DMS53 treated with DMSO at 0.1 percent for 48 hours (cell line): ENCODE measurements around the gene CD99.

Source experiments
- DNase-seq: peaks from one replicate; lab custom pipeline; 2025; ENCODE audit not compliant: unreplicated experiment; lab: John Stamatoyannopoulos, UW

CD99 gene

DNA sequence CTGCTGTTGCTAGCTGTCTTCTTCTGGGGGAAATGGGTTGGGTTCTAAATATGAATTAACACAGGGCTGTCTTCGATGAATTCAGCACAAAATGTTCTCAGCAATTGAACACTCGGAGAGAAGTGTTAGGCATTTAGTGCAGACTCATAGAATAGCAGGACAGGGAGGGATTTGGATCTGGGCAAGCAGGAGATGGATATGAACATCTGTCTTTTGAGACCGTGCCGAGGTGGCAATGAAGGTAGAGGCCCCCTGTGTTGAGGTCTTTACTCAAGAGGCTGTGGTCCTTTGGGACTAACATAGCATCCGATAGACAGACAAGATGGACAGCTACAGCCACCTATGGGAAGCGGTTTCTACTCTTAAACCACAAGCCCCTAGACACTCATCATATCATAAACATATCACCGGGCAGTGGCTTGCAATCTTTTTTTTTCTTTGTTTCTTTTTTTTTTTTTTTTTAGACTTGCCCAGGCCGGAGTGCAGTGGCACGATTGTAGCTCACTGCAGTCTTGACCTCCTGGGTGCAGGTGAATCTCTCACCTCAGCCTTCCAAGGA lies 6.7 kb downstream of the CD99 start:
- DNase-seq = no peak

DNA sequence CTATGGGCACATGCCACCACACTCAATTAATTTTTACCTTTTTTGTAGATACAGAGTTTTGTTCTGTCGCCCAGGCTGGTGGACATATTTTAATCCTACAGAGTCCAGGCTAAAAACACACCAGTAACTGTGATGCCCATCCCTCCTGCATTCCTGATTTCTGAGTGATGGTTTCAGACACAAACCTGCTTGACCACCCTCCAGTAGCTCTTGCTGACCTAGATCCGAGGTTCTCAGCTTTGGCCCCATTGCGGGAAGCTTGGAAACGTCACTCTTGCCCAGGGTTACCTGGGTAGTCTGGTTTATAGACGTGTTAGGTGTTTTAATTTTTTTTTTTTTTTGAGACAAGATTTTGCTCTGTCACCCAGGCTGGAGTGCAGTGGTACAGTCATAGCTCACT lies 7.5 kb downstream of the CD99 start:
- DNase-seq = no peak

DNA sequence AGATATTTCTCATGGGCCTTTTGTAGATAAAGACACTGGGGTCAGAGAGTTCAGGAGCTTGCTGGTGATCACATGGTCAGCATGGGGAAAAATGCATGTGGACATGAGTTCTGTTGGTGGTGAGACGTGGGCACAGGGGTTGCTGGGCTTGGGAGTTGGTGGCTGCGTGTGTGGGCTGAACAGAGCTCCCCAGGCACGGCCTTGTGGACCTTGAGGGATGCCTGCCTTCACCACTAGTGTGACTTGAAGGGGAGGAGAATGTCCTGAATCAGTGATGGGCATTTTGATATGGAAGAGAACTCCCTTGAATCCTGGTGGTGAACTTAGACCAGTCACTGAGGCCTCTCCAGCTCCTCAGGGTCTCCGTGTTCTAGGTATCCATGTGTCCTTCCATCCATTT lies 8.9 kb downstream of the CD99 start:
- DNase-seq = no peak

DNA sequence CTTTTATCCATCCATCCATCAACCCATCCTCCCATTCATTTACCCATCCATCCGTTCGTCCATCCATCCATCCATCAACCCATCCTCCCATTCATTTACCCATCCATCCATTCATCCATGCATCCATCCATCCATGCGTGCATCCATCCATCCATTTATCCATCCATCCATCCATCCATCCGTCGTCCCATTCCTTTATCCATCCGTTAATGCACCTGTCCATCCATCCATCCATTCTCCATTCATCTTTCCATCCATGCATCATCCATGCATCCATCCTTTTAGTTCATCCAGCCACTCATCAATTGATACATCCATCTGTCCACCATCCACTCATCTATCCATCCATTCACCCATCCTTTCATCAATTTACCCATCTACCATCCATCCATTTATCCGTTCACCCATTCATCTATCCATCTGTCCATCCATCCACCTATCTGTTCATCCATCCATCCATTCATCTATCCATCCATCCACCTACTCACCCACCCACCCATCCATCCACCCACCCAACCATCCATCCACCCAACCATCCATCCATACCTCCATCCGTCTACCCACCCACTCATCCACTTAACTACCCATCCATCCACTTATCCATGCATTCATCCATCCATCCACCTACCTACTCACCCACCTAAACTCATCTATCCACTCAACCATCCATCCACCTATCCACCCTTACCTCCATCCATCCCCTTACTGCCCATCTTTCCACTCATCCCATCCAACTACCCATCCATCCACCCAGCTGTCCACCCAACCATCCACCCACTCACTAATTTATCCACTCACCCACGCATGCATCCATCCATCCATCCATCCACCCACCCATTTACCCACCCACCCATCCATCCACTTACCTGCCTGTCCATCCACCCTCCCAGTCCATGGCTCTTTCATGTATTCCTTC lies 9.6 kb downstream of the CD99 start:
- no peak for DNase-seq

DNA sequence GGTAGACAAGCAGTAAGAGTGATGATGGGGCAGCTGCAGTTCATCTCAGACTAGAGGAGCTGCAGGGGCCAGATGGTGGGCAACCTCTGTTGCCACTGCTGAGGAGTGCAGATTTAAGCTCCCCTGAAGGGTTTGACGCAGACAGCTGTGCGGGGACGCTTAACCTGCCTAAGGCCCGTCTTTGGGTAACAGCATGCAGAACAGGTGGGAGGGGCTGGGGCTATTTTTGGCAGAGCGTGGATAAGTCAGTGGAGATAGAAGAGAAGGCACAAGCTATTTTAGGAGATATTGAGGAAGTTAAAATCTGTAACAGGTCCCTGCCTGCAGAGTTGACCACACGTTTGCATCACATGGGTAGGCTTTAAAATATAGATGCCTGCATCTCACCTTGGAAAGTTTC lies 10.5 kb downstream of the CD99 start:
- DNase-seq = no peak

DNA sequence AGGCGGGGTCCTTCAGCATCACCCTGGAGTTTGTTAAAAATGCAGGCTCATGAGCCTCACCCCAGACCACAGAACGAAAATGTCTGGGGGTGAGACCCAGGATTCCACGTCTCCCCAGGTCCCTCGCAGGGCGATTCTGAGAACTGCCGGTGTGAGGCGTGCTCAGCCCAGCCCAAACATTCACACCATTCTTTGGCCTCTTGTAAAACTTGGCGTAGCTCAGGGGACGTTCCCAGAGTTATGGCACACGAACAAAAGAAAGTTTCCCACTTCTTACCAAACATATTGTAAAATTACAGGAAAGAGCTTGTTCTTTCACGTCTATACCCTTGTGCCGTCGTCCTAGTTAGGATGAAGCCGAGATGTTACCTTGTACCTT lies 12.9 kb downstream of the CD99 start:
- DNase-seq = no peak

DNA sequence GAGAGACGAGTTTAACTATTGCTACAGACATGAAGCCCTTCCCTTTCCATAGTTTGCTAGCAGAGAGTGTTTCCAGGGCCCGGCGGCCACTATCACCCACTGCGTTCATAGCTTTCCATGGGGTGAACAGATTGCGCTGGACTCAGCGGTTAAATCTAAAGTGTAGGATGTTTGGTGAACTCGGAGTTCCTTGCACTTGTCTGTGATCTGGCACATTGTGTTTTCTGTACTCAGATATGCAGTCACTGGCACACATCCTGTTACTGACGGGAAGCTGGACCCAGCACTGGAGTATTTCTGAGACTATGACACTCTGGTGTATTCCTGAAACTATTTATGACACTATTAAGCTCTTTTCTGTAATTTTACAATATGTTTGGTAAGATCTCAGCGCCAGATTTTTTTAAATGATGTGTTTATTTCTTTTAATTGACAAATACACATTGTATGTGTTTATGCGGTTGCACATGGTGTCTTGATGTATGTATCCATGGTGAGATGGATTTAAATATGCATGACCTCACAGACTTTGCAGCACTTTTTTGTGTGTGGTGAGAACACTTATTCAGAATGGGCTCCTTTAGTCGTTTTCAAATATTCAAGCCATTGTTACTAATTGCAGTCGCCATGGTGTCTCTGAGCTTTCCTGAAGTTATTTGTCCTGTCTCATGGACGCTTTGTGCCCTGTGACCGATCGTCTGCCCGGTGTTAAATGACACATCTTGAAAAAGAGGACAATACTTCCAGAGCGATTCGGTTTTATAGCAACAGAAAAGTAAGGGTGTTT lies 14.1 kb downstream of the CD99 start:
- DNase-seq = no peak

DNA sequence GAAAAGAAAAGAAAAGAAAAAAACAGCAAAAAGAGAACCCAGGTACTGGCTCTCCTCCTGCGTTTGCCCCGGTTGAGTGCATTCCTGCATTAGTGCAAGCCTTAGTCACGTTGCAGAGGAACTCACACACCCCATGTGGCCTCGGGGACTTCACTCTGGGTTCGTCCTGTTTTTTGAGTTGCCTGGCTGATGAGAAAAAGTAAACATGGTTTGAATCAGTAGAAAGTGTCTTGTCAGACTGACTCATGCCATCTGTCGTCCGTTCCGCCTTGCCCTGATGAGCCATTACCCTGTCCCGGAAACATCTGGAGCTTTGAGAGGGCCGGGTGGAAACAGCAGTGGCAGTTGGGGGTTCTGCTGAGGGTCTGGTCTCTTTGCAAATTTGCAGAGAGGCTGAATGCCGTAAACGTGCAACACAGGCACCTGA lies 16.3 kb downstream of the CD99 start:
- DNase-seq = no peak

DNA sequence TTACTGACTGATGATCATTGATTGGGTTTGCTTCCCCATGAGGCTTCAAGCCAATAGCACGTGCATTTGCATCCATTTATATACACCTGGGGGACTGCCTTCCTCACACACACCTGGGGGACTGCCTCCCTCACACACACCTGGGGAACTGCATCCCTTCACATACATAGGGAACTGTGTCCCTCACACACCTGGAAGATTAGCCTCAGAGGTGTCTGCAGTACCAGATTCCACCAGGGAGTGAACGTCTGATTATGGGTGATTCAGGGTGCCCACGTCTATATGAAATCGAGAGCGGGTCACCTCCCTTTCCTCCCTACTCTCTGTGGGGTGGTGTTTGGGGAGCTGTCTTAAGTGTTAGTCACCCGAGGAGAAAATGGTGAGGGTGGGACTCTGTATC lies 16.9 kb downstream of the CD99 start:
- no peak for DNase-seq

DNA sequence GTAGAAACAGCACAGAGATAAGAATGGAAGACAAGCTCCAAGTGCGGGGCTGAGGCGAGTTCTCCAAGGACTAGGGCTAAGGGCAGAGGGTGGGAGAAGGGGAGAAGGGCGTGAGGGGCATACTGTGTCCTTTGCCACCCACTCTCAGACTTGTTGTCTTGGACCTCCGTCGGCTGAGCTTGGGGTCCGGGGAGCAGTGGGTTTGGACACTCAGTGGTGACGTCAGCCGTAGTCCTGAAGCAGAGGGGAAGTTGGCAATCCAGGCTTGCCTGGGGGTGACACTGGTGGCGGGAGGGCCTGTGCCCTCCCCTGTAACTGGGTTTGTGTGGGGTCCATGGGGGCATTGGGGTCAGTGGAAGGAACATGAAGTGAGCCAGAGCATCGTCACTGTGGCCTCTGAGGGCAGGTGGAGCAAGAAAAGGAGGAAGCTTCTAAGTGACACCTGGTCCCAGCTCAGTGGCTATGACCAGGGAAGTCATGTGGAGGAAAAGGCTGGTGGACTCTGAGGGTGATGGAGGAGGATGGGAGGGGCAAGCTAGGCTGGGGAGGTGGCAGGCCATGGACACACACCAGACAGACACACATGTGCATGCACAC lies 17.6 kb downstream of the CD99 start:
- no peak for DNase-seq

DNA sequence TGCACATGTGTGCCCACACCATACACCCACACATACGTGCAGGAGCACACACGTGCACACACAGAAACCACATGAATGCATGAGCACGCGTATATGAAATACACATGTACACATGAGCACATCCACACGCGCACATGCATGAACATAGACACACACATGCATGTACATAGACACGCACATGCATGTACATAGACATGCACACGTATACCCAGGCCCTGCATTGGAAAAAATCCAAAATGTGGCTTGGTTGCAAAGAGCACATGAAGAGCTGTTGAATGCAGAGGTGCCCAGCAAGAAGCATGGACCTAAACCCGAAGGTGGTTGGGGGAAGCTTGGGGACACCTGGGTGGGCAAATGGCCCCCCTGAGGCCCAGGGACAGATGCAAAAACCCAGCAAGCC lies 18.5 kb downstream of the CD99 start:
- DNase-seq = no peak

DNA sequence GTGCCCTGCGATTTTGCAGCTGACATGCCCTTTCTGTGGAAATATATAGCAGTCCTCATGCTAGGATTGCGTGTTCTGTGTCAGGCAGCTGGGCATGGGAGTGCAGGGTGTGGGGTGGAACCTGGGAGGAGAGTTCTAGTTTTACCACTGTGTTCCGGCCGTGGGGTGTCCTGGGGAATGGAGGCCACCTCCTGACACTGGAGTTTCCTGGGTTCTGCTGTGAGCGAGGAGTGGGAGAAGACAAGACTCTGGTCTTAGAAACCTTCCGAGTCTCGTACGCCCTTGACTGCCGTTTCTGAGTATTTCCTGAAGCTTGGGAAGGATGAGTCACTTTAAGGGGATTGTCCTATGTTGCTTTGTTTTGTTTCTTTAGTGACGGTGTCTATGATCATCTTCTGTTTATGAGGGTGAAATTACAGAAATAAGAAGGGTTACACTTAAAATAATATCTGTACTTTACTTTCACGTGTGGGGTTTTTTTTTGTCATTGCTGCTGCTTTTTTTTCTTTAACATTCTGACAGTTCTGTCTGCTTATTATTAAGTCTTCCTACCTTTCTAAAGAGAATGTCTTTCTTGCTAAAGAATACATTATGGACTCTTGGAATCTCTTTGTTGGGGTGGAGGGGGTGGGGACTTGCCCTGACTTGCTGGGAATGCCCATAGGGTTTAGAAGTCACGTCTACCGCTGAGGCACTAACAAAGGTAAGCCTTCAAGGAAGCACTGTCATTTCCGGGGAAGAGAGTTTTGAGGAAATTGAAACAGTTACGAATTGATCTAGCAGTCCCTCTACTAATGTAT lies 19.1 kb downstream of the CD99 start:
- no peak for DNase-seq

DNA sequence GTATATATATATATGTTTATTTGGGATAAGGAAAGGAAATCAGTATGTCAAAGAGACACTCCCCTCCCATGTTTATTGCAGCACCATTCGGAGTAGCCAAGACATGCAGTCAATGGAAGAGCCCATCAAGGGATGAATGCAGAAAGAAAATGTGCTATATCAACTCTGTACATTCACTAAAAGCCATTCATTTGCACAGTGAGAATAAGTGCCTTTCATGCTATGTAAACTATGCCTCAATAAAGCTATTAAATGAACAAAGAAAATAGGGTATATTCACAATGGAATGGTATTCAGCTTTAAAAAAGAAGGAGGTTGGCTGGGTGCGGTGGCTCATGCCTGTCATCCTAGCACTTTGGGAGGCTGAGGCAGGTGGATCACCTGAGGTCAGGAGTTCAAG lies 20.3 kb downstream of the CD99 start:
- no peak for DNase-seq

DNA sequence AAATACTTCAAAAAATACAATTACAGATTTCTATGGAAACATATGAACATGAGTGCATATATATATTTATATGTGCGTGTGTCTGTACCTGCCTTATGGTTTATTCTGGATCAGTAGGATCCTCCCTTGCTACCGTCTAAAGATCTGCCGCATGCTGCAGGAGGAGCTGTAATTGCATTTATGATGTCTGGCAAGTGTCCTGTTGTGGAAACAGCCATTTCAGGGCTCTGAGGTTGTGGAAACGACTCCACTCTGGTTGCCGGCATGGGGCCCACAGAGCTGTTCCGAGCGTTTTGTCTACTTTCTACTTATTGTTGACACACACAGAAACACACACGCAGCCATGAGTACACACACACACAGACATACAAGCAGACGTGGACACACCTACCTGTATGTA lies 21.3 kb downstream of the CD99 start:
- no peak for DNase-seq

DNA sequence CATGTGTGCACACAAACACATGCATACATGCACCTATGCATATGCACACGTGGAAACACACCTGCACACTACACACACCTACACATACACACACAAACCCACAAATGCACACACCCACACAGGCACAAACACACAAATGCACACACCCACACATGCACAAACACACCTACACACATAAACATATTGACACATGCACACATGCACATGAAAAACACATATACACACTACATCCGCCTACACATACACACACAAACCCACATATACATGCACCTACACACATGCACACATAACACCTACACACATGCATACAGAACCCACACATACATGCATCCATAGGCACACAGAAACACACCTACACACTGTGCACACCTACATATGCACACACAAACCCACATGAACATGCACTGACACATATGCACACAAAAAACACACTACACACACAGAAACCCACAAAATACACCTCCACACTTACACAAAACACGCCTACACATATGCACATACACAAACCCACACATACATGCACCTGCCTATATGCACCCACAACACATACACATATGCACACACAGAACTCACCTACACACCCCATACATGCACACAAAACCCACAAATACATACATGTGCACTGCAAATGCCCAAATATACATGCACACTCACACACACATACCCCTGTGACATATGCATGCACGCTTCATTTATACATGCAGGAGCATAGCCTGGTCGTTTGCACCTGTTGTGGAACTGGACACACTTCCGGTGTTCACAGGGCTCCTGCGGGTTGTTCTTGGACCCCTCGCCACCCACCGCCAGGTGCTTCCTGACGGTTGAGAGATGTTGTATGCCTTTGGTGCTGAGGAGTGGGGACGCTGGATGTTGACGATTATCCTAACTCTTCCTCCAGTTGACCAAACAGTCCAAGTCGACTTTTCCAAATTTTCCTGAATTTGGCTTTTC lies 22.1 kb downstream of the CD99 start:
- no peak for DNase-seq

DNA sequence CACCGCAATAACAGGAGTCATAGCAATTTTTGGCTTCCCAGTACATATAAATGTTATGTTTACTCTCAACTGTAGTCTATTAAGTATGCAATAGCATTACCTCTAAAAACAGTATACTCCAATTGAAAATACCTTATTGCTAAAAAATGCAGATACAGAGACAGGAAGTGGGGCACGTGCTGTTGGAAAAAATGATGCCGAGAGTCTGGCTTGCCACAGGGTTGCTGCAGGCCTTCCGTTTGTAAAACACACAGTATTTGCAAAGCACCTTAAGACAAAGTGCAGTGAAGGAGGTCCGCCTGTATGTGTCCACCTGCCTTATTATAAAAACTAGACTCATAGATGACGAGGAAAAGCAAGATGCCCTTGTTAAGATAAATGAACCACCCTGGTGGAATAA lies 23.5 kb downstream of the CD99 start:
- DNase-seq = no peak

DNA sequence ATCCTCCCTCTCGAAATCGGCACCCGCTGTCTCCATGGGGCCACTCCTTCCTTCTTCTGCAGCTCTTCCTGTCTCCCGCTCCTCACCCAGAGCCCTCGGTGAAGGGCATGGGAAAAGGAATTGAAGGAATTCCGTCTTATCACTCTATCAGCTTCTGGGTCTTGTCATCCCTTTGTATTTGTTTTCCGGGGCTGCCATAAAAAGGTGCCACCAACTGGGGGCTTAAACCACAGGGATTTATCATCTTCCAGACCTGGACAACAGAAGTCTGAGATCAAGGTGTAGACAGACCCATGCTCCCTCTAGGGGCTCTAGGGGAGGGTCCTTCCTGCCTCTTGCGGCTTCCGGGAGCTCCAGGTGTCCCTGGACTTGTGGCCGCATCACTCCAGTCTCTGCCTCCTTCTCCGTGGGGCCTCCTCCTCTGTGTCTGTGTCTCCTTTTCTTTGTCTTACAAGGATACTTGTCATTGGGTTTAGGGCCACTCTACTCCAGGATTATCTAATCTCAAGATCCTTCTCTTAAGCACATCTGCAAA lies 24.0 kb downstream of the CD99 start:
- DNase-seq = no peak

DNA sequence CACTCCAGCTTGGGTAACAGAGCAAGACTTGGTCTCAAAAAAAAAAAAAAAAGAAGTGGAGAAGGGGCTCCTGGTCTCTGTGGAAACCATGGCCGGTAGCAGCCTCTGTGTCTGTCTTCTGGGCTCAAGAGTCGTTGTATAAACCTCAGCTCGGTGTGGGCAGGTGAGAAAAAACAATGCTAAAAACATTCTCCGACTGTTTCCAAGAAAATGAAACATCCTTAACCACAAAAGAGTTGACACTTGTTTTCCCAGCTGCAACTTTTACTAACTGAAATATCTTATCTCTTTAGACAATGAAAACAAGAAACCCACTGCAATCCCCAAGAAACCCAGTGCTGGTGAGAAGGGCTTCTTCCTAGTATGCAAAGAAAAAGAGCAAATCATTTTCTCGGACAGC lies 26.2 kb downstream of the CD99 start:
- DNase-seq = no peak

DNA sequence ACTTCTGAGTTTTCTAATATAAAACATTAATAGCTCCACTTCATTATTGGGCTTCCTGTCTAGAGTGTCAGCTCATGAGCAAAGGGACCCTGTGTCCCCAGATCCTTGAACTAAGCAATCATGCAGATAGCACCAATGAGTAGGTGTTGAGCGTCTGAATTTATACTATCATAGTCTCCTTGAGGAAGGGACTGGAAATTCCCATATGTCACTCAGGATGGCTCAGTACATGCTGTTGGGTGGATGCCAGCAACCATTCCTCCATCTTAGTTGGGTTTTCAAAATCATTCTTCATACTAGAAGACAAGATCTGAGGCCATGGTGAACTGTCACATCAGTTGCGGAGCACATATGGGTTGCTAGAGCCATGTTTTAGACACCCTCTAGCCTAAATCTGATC lies 27.7 kb downstream of the CD99 start:
- no peak for DNase-seq
